ENCODE measurements around the gene ABTB1.

ABTB1 gene

GRCh38 chr3:127719369-127719768 lies 46.6 kb downstream of the ABTB1 start:
- no peak for DNase-seq (ENCODE audit: low spot score)

GRCh38 chr3:127720161-127720823 lies 47.5 kb downstream of the ABTB1 start:
- DNase-seq (ENCODE audit: low spot score): no peak

DNA sequence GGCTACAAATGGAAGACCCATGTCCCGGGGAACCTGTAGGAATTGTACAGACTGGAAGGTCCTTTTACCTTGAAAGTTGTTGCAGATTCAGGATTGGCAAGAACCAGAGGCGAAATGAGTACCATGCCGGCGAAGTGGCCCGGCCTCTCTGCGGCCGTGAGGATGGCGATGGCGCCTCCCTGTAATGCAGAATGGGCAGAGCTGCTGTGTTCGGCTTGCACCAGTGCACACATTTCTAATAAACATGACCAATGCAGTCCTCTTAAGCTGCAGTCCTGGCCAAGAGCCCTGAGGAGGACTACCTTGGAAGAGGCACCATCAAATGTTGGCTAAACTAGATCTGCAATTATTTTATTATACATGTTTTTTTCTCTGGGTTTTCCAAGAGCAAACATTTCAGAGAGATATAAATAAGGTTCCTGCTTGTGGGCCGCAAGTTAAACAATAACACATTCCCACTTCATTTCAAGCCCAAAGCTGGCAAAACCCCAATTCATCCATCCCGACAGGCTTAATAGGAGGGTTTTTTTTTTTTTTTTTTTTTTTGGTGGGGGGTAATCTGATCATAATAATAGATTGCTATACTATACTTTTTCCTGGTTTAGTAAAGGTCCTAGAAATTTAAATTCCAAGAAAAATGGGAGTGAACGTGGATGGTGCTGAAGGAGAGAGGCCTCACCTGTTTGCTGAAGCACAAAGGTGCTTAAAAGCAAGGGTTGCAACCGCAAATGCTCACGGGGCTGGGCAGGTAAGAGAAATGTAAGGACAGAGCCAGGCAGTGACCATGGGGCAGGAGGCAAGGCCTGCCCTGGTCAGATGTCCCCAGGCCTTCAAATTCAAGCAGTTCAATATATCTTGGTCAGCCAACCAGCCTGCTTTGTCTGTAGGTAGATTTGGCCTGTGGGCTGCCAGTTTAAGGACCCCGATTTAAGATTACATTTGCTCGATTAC lies 48.5 kb downstream of the ABTB1 start:
- DNase-seq (ENCODE audit: low spot score): no peak

GRCh38 chr3:127722091-127722784 lies 49.5 kb downstream of the ABTB1 start:
- no peak for DNase-seq (ENCODE audit: low spot score)

DNA sequence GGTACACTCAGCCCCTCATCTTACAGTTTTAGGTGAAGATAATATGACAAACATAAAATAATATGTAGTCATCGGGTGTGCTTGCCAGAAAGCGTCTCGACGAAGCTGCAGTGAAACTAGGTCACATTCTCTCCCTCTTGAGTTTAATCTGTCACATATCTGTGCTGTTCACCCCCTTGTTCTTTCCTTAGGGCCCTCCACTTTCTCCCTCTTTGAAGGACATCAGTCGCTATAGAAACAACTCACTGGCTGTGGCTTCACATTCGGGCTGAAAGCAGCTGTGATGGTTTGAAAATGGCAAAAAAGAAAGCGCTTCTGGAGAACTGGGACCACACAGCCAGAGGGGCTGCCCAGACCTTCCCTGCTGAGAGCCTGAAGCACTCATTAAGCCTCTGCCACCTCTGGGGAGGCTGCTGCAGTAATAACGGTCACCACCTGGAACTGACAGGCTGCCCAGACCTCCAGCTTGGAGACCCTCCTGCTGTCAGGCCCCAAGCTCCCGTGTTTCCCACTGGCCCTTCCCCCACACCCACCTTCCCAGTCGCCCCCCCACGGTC lies 50.3 kb downstream of the ABTB1 start:
- no peak for DNase-seq (ENCODE audit: low spot score)

DNA sequence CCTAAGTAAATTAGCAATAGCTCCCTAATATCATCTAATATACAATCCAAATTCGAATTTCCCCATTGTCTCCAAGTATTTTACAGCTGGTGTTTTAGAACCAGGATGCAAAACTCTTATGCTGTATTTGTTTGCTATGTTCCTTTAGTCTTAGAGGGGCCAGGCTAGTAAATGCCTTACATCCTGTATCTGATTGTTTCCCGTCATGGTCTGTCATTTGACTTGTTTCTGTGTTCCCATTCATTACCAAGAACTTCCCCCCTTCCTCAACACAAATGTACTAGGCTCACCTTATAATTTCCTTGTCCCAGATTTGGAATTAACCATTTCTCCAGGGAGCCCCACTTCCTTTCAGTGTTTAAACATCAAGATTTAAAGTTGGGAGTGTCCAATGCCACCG lies 54.1 kb downstream of the ABTB1 start:
- DNase-seq (ENCODE audit: low spot score): no peak

- DNase-seq (ENCODE audit: low spot score): no peak
Observed at GRCh38 chr3:127728417-127729015, 55.8 kb downstream of the ABTB1 start.

DNA sequence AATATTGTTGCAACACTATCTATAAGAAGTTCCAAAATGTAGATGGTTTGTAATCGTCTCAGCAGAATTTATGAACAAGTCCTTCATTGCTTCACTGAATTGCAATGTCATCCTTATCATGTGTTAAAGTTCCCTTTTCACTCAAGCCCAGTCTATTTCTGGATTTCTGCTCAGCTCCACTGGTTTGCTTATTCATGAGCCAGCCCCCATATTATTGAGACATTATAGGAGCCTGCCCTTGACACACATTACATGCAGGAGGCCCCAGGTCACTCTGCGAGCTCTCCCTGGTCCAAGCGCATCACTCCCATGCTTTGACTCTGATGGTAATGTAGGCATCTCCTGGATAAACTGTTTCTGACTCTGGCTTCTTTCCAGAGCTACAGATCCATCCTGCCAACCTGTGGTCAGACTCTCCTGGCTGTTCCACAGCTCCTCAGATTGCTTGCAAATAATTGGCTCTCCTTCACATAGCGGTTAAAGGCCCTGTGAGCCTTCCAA lies 56.9 kb downstream of the ABTB1 start:
- DNase-seq (ENCODE audit: low spot score): no peak

DNA sequence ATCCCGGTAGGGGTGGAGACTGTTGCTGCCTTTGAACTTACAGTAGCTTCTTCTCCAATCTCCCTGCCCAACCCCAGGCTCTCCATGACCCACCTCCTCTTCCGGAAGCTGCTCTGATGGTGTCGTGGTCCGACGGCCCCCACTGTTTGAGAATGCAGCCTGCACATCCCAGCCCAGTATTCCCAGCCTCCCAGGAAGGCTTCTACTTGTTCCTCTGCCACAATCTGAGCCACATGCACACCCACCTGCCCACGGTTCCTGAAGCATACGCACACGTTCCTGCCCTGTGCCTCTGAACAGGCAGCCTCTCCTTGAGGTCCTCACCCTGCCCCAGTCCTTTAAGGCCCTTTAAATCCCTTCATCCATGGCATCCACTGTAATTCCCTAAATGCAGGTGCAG lies 57.4 kb downstream of the ABTB1 start:
- no peak for DNase-seq (ENCODE audit: low spot score)

All from SK-N-DZ (cell line).